ENCODE data around the gene SUSD6. TPM values are rescaled to one million over a fixed set of nuclear protein-coding genes. Genes with fewer than 3 reads are reported as not detected.

The SUSD6 gene
- total RNA-seq, 4 donors from 2014 or later, result 11.9 to 26.3 (median 16.2) TPM

- H3K4me1 ChIP-seq, result peaks cover 49 to 60% of the 10 kb centered on the region in 2 donors
These were observed 71.3 kb downstream of the SUSD6 start for GRCh38 chr14:69682621-69683263.

DNA sequence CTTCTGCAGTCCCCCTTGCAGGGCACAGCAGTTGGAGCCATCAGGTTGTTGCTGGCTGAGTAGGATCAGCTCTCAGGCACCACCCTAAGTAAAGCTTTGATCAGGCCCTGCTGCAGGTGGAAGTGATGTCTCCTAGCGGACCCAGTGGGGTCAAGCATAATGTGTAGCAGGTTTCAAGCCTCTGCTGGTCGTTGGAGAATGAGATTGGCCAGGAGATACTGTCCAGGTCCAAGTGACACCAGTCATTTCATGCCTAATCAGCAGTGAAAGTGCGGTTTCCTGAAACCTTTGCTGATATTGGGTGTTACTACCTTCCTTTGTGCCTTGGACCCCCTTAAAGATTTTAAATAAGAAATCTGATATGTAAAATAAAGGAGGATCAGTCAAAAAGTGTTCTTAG, 72.6 kb downstream of the SUSD6 start:
- Histone ChIP-seq H3K4me1 (peaks cover 56 to 68% of the 10 kb centered on the region in 2 donors), H3K27ac (peak overlapping the region in 1 of 4 donors; percentile 26), H3K4me3 (no peak overlapping the region), H3K36me3 (no peaks in the 10 kb centered on the region), H3K27me3 (no peaks in the 10 kb centered on the region), H3K9me3 (no peaks in the 10 kb centered on the region)
- DNase-seq, result no peak
- no peak for TF ChIP-seq POLR2A (IDR thresholded peaks at IDR 0.05)
- intact Hi-C loops (cut with DNase I; ENCODE audit: low total_unique reads), result no loop called here
- no peak for ATAC-seq
- in situ Hi-C loops (cut with MboI; ENCODE audit: low sequenced_read_pairs in 4 of 4), result no loop called here

More at GRCh38 chr14:69682621-69683263, 71.3 kb downstream of the SUSD6 start:
- DNase-seq, result no peak
- Histone ChIP-seq H3K9me3 (no peaks in the 10 kb centered on the region), H3K27me3 (no peaks in the 10 kb centered on the region), H3K27ac (no peak overlapping the region), H3K36me3 (no peaks in the 10 kb centered on the region), H3K4me3 (no peak overlapping the region)
- intact Hi-C loops (cut with DNase I; ENCODE audit: low total_unique reads), result no loop called here
- no peak for TF ChIP-seq POLR2A (IDR thresholded peaks at IDR 0.05)
- TF ChIP-seq, protein P1, sequence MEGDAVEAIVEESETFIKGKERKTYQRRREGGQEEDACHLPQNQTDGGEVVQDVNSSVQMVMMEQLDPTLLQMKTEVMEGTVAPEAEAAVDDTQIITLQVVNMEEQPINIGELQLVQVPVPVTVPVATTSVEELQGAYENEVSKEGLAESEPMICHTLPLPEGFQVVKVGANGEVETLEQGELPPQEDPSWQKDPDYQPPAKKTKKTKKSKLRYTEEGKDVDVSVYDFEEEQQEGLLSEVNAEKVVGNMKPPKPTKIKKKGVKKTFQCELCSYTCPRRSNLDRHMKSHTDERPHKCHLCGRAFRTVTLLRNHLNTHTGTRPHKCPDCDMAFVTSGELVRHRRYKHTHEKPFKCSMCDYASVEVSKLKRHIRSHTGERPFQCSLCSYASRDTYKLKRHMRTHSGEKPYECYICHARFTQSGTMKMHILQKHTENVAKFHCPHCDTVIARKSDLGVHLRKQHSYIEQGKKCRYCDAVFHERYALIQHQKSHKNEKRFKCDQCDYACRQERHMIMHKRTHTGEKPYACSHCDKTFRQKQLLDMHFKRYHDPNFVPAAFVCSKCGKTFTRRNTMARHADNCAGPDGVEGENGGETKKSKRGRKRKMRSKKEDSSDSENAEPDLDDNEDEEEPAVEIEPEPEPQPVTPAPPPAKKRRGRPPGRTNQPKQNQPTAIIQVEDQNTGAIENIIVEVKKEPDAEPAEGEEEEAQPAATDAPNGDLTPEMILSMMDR (IDR thresholded peaks at IDR 0.05 in 4 of 5, conservative IDR thresholded peaks at IDR 0.05 in 1 of 5), result no peak
- no peak for ATAC-seq
- in situ Hi-C loops (cut with MboI; ENCODE audit: low sequenced_read_pairs in 4 of 4), result no loop called here

DNA sequence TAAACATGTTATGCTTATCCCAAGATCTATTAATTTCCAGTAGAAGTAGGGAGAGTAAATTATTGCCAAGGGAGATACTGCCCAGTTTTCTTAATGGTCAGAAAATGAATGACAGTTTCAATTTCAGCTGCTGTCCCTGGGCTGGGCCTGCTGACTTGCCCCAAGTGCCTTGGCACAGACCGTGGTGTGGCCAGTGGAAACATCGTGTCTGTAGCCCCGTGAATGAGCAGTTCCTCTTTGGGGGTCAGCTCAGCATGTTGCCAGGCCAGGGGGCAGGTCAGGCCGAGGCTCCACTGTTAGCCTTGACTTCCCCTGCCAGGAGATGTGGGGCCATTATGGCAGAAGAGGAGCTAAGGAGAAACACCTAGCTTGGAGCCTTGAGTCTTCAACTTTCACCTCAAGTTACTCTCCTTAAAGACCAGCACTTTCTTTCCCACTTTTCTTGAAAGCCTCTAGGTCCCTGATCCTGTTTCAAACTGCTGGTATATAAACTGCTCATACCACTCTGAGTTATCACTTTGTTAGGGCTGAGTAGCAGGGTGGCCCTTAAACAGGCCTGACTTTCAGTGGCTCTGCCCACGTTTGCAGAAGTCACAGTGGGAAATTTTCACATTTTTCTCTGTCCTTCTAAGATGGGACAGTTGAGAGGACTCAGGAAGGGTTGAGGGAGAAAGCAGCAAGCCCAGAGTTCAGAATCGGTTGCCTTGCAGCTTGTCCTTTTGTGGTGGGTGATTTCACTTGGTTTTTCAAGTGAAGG, 73.2 kb downstream of the SUSD6 start:
- in situ Hi-C loops (cut with MboI; ENCODE audit: low sequenced_read_pairs in 4 of 4) (no loop called here), intact Hi-C loops (cut with DNase I; ENCODE audit: low total_unique reads) (no loop called here)
- TF ChIP-seq, protein P1 (IDR thresholded peaks at IDR 0.05 in 4 of 5, conservative IDR thresholded peaks at IDR 0.05 in 1 of 5), result no peak
- TF ChIP-seq POLR2A (IDR thresholded peaks at IDR 0.05), result no peak
- H3K27me3 ChIP-seq, result no peaks in the 10 kb centered on the region
- peak overlapping the region in 3 of 4 donors; percentile 26 to 55 (median 30) for H3K27ac ChIP-seq
- H3K4me3 ChIP-seq, result no peak overlapping the region
- H3K36me3 ChIP-seq, result no peaks in the 10 kb centered on the region
- H3K9me3 ChIP-seq, result no peaks in the 10 kb centered on the region
- ATAC-seq, result no peak
- H3K4me1 ChIP-seq, result peaks cover 56 to 68% of the 10 kb centered on the region in 2 donors
- DNase-seq, result peak in 1 of 2 donors; percentile 23

DNA sequence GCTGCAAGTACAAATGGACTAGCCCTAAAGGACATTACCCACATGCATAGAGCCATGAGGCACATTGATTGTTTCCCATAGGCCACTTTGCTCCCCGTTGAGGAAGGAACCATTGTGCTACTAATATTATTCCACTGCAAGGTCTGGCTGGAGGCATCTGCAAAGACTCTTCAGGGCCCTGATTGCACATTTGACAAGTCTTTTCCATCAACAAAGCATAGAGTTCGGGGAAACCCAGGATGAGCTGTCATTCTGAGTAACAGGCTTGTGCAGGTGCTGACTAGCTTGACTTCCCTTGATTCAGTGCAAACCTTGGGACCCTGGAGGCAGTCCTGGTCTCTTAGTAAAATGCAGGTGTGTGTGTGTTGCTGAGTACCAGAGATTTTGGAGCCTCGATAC, 73.8 kb downstream of the SUSD6 start:
- intact Hi-C loops (cut with DNase I; ENCODE audit: low total_unique reads) (no loop called here), in situ Hi-C loops (cut with MboI; ENCODE audit: low sequenced_read_pairs in 4 of 4) (no loop called here)
- no peaks in the 10 kb centered on the region for H3K27me3 ChIP-seq
- H3K36me3 ChIP-seq, result no peaks in the 10 kb centered on the region
- ATAC-seq, result peak; percentile 32 to 36
- peak overlapping the region in 3 of 4 donors; percentile 26 to 55 (median 30) for H3K27ac ChIP-seq
- DNase-seq, result no peak
- H3K4me1 ChIP-seq, result peaks cover 56 to 67% of the 10 kb centered on the region in 2 donors
- TF ChIP-seq, protein P1 (IDR thresholded peaks at IDR 0.05 in 4 of 5, conservative IDR thresholded peaks at IDR 0.05 in 1 of 5), result no peak
- no peaks in the 10 kb centered on the region for H3K9me3 ChIP-seq
- H3K4me3 ChIP-seq, result no peak overlapping the region

DNA sequence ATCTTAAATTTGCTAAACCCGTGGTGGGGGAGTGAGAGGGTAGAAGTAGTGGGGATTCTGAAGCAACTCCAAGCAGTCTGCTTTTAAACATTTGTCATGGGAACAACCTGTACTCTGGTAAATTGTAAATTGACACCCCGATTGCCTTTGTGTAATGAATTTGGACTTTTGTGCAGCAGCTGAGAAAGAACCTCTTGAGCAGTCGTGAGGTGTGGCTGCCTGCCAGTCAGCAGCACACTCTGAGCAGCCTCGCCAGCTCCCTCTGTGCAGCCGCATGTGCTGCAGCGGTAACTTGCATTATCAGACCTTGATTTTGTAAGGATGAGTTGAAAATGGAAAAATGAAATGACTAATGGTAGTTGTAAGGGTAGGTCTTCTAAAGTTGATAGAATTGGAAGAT, 74.3 kb downstream of the SUSD6 start:
- DNase-seq (peak; percentile 41 to 67), ATAC-seq (peak; percentile 79 to 82)
- intact Hi-C loops (cut with DNase I; ENCODE audit: low total_unique reads) (no loop called here), in situ Hi-C loops (cut with MboI; ENCODE audit: low sequenced_read_pairs in 4 of 4) (no loop called here)
- Histone ChIP-seq H3K4me3 (no peak overlapping the region), H3K4me1 (peaks cover 56 to 65% of the 10 kb centered on the region in 2 donors), H3K36me3 (no peaks in the 10 kb centered on the region), H3K9me3 (no peaks in the 10 kb centered on the region), H3K27ac (peak overlapping the region in 3 of 4 donors; percentile 26 to 55 (median 30)), H3K27me3 (no peaks in the 10 kb centered on the region)
- no peak for TF ChIP-seq POLR2A (IDR thresholded peaks at IDR 0.05)
- TF ChIP-seq, protein P1 (IDR thresholded peaks at IDR 0.05 in 4 of 5, conservative IDR thresholded peaks at IDR 0.05 in 1 of 5), result no peak
